Osteoblast (primary cell): ENCODE data around the gene SEZ6. TPM values are rescaled to one million over a fixed set of nuclear protein-coding genes. Genes with fewer than 3 reads are reported as not detected.

ENCODE experiments used
- DNase-seq: peaks from one replicate; pipeline ENCODE4 v3.0.0; 2011; ENCODE audit warnings: low spot score, mixed read lengths; ENCODE audit not compliant: insufficient read length; ENCODE audit errors: missing footprints
- H2AFZ ChIP-seq: 2 replicates; pipeline ENCODE4 v1.6.0; 2011; ENCODE audit warnings: mild to moderate bottlenecking, low read length
- H3K27ac ChIP-seq: 2 replicates; pipeline ENCODE4 v1.5.1; 2011; ENCODE audit warnings: mild to moderate bottlenecking, low read depth, low read length, moderate library complexity
- H3K27me3 ChIP-seq: 2 replicates; pipeline ENCODE4 v1.6.0; 2012; ENCODE audit warnings: mild to moderate bottlenecking, control low read depth, inconsistent platforms, low read length, moderate library complexity; ENCODE audit not compliant: insufficient read depth
- H3K36me3 ChIP-seq: 2 replicates; pipeline ENCODE4 v1.5.1; 2011; ENCODE audit warnings: mild to moderate bottlenecking, low read length, control low read depth, moderate library complexity; ENCODE audit not compliant: insufficient read depth
- H3K4me1 ChIP-seq: 2 replicates; pipeline ENCODE4 v1.5.1; 2011; ENCODE audit warnings: mild to moderate bottlenecking, low read length, control low read depth, moderate library complexity; ENCODE audit not compliant: insufficient read depth
- H3K4me2 ChIP-seq: 2 replicates; pipeline ENCODE4 v1.6.0; 2011; ENCODE audit warnings: mild to moderate bottlenecking, low read length; ENCODE audit not compliant: insufficient read depth
- H3K4me3 ChIP-seq: fragments of 200-600 bp; sonication (generic); 3 replicates; pipeline ENCODE4 v1.5.1; 2012; ENCODE audit warnings: mild to moderate bottlenecking, low read length, inconsistent platforms; ENCODE audit not compliant: insufficient read depth
- H3K79me2 ChIP-seq: 2 replicates; pipeline ENCODE4 v1.6.0; 2012; ENCODE audit warnings: mild to moderate bottlenecking, low read length, control low read depth, inconsistent platforms; ENCODE audit not compliant: insufficient read depth
- H3K9me3 ChIP-seq: 2 replicates; pipeline ENCODE4 v1.5.1; 2011; ENCODE audit warnings: low read depth, low read length, control low read depth
- H4K20me1 ChIP-seq: 2 replicates; pipeline ENCODE4 v1.6.0; 2012; ENCODE audit warnings: mild to moderate bottlenecking, low read length, control low read depth; ENCODE audit not compliant: insufficient read depth
- CTCF ChIP-seq: IDR thresholded peaks from 2 replicates; pipeline ENCODE4 v1.5.1; 2011; ENCODE audit warnings: mild to moderate bottlenecking, low read depth, low read length, moderate library complexity; ENCODE audit errors: extremely low read depth
- total RNA-seq: library from RNA; depleted of rRNA; stranded (reverse); fragments of >200 nt; gene quantifications from 2 replicates; pipeline ENCODE4 v1.2.3, GENCODE V29; 2012

SEZ6 gene
- total RNA-seq, 1 donor = not detected

GRCh38 chr17:29008591-29008990 is 2.8 kb upstream of the SEZ6 start:
- Histone ChIP-seq H3K36me3 (no peaks in the 10 kb centered on the region), H3K4me3 (no peak overlapping the region), H3K27me3 (peaks cover 56% of the 10 kb centered on the region), H3K4me2 (no peak overlapping the region), H3K79me2 (no peaks in the 10 kb centered on the region), H3K4me1 (peaks cover 6% of the 10 kb centered on the region), H2AFZ (no peak overlapping the region), H3K9me3 (no peaks in the 10 kb centered on the region), H3K27ac (no peak overlapping the region), H4K20me1 (peaks cover 3% of the 10 kb centered on the region)
- no peak for DNase-seq
- no peak for TF ChIP-seq CTCF

- no peak overlapping the region for H2AFZ ChIP-seq
- H3K79me2 ChIP-seq = no peaks in the 10 kb centered on the region
- H4K20me1 ChIP-seq = peaks cover 3% of the 10 kb centered on the region
- no peak for TF ChIP-seq CTCF
- H3K4me3 ChIP-seq = no peak overlapping the region
- no peaks in the 10 kb centered on the region for H3K36me3 ChIP-seq
- H3K27ac ChIP-seq = no peak overlapping the region
- no peak overlapping the region for H3K4me2 ChIP-seq
- peaks cover 6% of the 10 kb centered on the region for H3K4me1 ChIP-seq
- H3K27me3 ChIP-seq = peaks cover 61% of the 10 kb centered on the region
- no peaks in the 10 kb centered on the region for H3K9me3 ChIP-seq
- DNase-seq = peak; percentile 98
Measured at GRCh38 chr17:29007860-29008455, 2.1 kb upstream of the SEZ6 start.

GRCh38 chr17:29007456-29007855 is 1.6 kb upstream of the SEZ6 start:
- H3K27me3 ChIP-seq = peaks cover 65% of the 10 kb centered on the region
- no peak for TF ChIP-seq CTCF
- no peaks in the 10 kb centered on the region for H3K36me3 ChIP-seq
- H4K20me1 ChIP-seq = peaks cover 3% of the 10 kb centered on the region
- no peak overlapping the region for H2AFZ ChIP-seq
- no peak overlapping the region for H3K27ac ChIP-seq
- H3K9me3 ChIP-seq = no peaks in the 10 kb centered on the region
- H3K4me1 ChIP-seq = peaks cover 6% of the 10 kb centered on the region
- no peaks in the 10 kb centered on the region for H3K79me2 ChIP-seq
- no peak for DNase-seq
- no peak overlapping the region for H3K4me3 ChIP-seq
- H3K4me2 ChIP-seq = no peak overlapping the region

GRCh38 chr17:29004081-29004692 is 1.6 kb downstream of the SEZ6 start:
- H4K20me1 ChIP-seq = peaks cover 3% of the 10 kb centered on the region
- H3K9me3 ChIP-seq = no peaks in the 10 kb centered on the region
- H2AFZ ChIP-seq = no peak overlapping the region
- no peak overlapping the region for H3K27ac ChIP-seq
- H3K36me3 ChIP-seq = no peaks in the 10 kb centered on the region
- H3K4me2 ChIP-seq = no peak overlapping the region
- no peaks in the 10 kb centered on the region for H3K79me2 ChIP-seq
- DNase-seq = peak; percentile 78
- H3K27me3 ChIP-seq = peaks cover 61% of the 10 kb centered on the region
- H3K4me3 ChIP-seq = no peak overlapping the region
- no peak for TF ChIP-seq CTCF
- peaks cover 6% of the 10 kb centered on the region for H3K4me1 ChIP-seq
